K562 (cell line): ENCODE measurements around the gene MBD5. TPM values are rescaled to one million over a fixed set of nuclear protein-coding genes. Genes with fewer than 3 reads are reported as not detected.
A peak's percentile ranks its signal among the peaks of the same experiment; 100 is the strongest.

Experiments
- ATAC-seq: fragments of 200-7000 bp; cut with Tn5 transposase; 3 replicates; pipeline ENCODE4 v1.9.1; 2020; ENCODE audit warnings: moderate library complexity
- BruUV-seq: library from RNA; stranded (reverse); fragments of 400-500 nt; replicated peaks from 2 replicates; lab custom pipeline; 2021; lab: Mats Ljungman, UMichigan
- CTCF ChIA-PET: fragments of 300-600 bp; formaldehyde crosslinking; extraction: SDS; loops from one replicate; lab custom pipeline; 2021; ENCODE audit warnings: low intra/inter-chr PET ratio; lab: Yijun Ruan, JAX
- POLR2A ChIA-PET: fragments of 300-600, 350-650 bp; sonication (Branson Sonifier 250); formaldehyde crosslinking; extraction: SDS; loops from one replicate; lab custom pipeline; 2021; ENCODE audit warnings: antibody characterized with exemption, inconsistent platforms; lab: Yijun Ruan, JAX
- DNase-seq, 4 experiments: peaks; one replicate each; pipeline versions ENCODE4 v3.0.0 to v3.0.0-alpha.2; 2011 to 2018; ENCODE audit warnings: low spot score in 3 of 4, mixed read lengths in 3 of 4; ENCODE audit errors: extremely low read depth in 1 of 4
- FAIRE-seq: peaks from 2 replicates; lab custom pipeline; 2011; peaks lifted over from hg19 to GRCh38; lab: Jason Lieb, UNC
- H2AFZ ChIP-seq: 2 replicates; pipeline ENCODE4 v1.6.0; 2011; ENCODE audit warnings: low read depth, low read length, control low read depth, inconsistent platforms
- H3K27ac ChIP-seq: fragments of 200-600 bp; 3 replicates; pipeline ENCODE4 v1.8.0; 2011; ENCODE audit warnings: low read depth, mild to moderate bottlenecking, control low read depth, inconsistent platforms, low read length, moderate library complexity, mixed read lengths; ENCODE audit errors: extremely low read depth
- H3K27me3 ChIP-seq, 2 experiments: fragments of 300-600 bp in 1 of 2; 2 replicates in 1 of 2; 3 replicates in 1 of 2; pipeline versions ENCODE4 v1.6.0 to v1.8.0; 2011; ENCODE audit warnings: inconsistent platforms in 2 of 2, low read length in 2 of 2, mild to moderate bottlenecking in 1 of 2, mixed read lengths in 1 of 2, moderate library complexity in 1 of 2; ENCODE audit not compliant: control insufficient read depth in 2 of 2, insufficient read depth in 2 of 2
- H3K36me3 ChIP-seq: fragments of 300-600 bp; 3 replicates; pipeline ENCODE4 v1.8.0; 2011; ENCODE audit warnings: mild to moderate bottlenecking, low read length, inconsistent platforms; ENCODE audit not compliant: control insufficient read depth, insufficient read depth
- H3K4me1 ChIP-seq, 2 experiments: fragments of 200-600 bp in 1 of 2; replicated peaks in 1 of 2; 2 replicates in 1 of 2; 3 replicates in 1 of 2; pipeline versions ENCODE4 v1.5.1 to v1.8.0; 2011; ENCODE audit warnings: inconsistent platforms in 2 of 2, low read length in 2 of 2, mild to moderate bottlenecking in 1 of 2, mixed read lengths in 1 of 2, moderate library complexity in 1 of 2; ENCODE audit not compliant: control insufficient read depth in 2 of 2, insufficient read depth in 2 of 2
- H3K4me2 ChIP-seq: 2 replicates; pipeline ENCODE4 v1.6.1; 2011; ENCODE audit warnings: low read length, control low read depth, inconsistent platforms, mixed read lengths; ENCODE audit not compliant: insufficient read depth
- H3K4me3 ChIP-seq: fragments of 200-600 bp; sonication (generic), shearing (Covaris generic); 2 replicates; pipeline ENCODE4 v1.5.1; 2016; ENCODE audit warnings: control low read depth, inconsistent platforms
- H3K79me2 ChIP-seq: fragments of 200-600 bp; 3 replicates; pipeline ENCODE4 v1.8.0; 2011; ENCODE audit warnings: low read length, inconsistent platforms; ENCODE audit not compliant: control insufficient read depth, insufficient read depth
- H3K9ac ChIP-seq, 2 experiments: 2 replicates each; pipeline versions ENCODE4 v1.6.0 to v1.6.1; 2011; ENCODE audit warnings: low read depth in 2 of 2, low read length in 2 of 2, control low read depth in 1 of 2, inconsistent platforms in 1 of 2, mild to moderate bottlenecking in 1 of 2, mixed read lengths in 1 of 2; ENCODE audit not compliant: insufficient read depth in 1 of 2
- H3K9me1 ChIP-seq: one replicate; pipeline ENCODE4 v1.6.0; 2011; ENCODE audit warnings: inconsistent platforms, mild to moderate bottlenecking, low read length, moderate library complexity; ENCODE audit not compliant: control insufficient read depth, insufficient read depth
- H3K9me3 ChIP-seq: replicated peaks from 2 replicates; pipeline ENCODE4 v1.5.1; 2011; ENCODE audit warnings: low read depth, low read length, inconsistent platforms; ENCODE audit not compliant: control insufficient read depth, insufficient read depth
- H4K20me1 ChIP-seq: replicated peaks from 2 replicates; pipeline ENCODE4 v1.6.1; 2011; ENCODE audit warnings: low read length, inconsistent platforms, mixed read lengths; ENCODE audit not compliant: control insufficient read depth, insufficient read depth
- ARID1B ChIP-seq: fragments of 450-650 bp; IDR thresholded peaks from 2 replicates; pipeline ENCODE4 v1.6.1; 2016; ENCODE audit warnings: antibody characterized with exemption, mild to moderate bottlenecking, inconsistent platforms
- BDP1 ChIP-seq: IDR thresholded peaks from 3 replicates; pipeline ENCODE4 v1.6.1; 2011; ENCODE audit not compliant: insufficient read length, insufficient read depth
- BRF1 ChIP-seq: IDR thresholded peaks from 3 replicates; pipeline ENCODE4 v1.6.1; 2011; ENCODE audit warnings: borderline replicate concordance, mild to moderate bottlenecking; ENCODE audit not compliant: insufficient read length; ENCODE audit errors: extremely low read depth
- CEBPG ChIP-seq, 3 experiments: fragments of 200-800 bp in 1 of 3; sonication (Bioruptor generic) in 1 of 3; sonication (generic) in 1 of 3; formaldehyde crosslinking in 1 of 3; IDR thresholded peaks in 2 of 3; conservative IDR thresholded peaks in 1 of 3; 2 replicates each; pipeline versions ENCODE4 v1.6.1 to v1.8.0; 2016 to 2022; ENCODE audit warnings: missing compliant biosample characterization in 2 of 3, missing genetic modification characterization in 2 of 3, mild to moderate bottlenecking in 1 of 3, missing genetic modification reagents in 1 of 3
- ELF1 ChIP-seq: fragments of 200-800 bp; sonication (Bioruptor generic); IDR thresholded peaks from 2 replicates; pipeline ENCODE4 v1.6.1; 2016; ENCODE audit warnings: missing genetic modification characterization, missing compliant biosample characterization
- FOXA1 ChIP-seq: fragments of 450-650 bp; IDR thresholded peaks from 2 replicates; pipeline ENCODE4 v1.6.1; 2016; ENCODE audit warnings: mild to moderate bottlenecking, borderline replicate concordance
- MLX ChIP-seq, 2 experiments: fragments of 450-650 bp in 1 of 2; sonication (generic) in 1 of 2; formaldehyde crosslinking; conservative IDR thresholded peaks; 2 replicates each; pipeline versions ENCODE4 v1.4.0 to v1.8.1; 2020 to 2022; ENCODE audit warnings: mild to moderate bottlenecking in 1 of 2, missing genetic modification reagents in 1 of 2
- NCOA1 ChIP-seq: fragments of 450-650 bp; IDR thresholded peaks from 2 replicates; pipeline ENCODE4 v1.6.1; 2016; ENCODE audit warnings: low read depth
- NR2C2 ChIP-seq, 2 experiments: fragments of 200-800 bp in 1 of 2; sonication (Bioruptor generic) in 1 of 2; sonication (generic) in 1 of 2; formaldehyde crosslinking in 1 of 2; IDR thresholded peaks; 2 replicates each; pipeline versions ENCODE4 v1.6.1 to v1.8.0; 2016 to 2022; ENCODE audit warnings: mild to moderate bottlenecking in 1 of 2, missing compliant biosample characterization in 1 of 2, missing genetic modification characterization in 1 of 2, missing genetic modification reagents in 1 of 2
- PML ChIP-seq: IDR thresholded peaks from 2 replicates; pipeline ENCODE4 v1.6.1; 2012; ENCODE audit warnings: low read length, inconsistent platforms
- RBFOX2 ChIP-seq: fragments of 200-400 bp; formaldehyde crosslinking; IDR thresholded peaks from 2 replicates; pipeline ENCODE4 v1.6.1; 2017; ENCODE audit warnings: low read depth, mild to moderate bottlenecking, low read length, moderate library complexity
- RFX1 ChIP-seq: fragments of 450-650 bp; IDR thresholded peaks from 2 replicates; pipeline ENCODE4 v1.6.1; 2016; ENCODE audit warnings: mild to moderate bottlenecking, moderate library complexity
- SMAD4 ChIP-seq: fragments of 250-450 bp; sonication (Bioruptor Pico); conservative IDR thresholded peaks from 2 replicates; pipeline ENCODE4 v1.8.0; 2021; ENCODE audit warnings: inconsistent platforms, mild to moderate bottlenecking, moderate library complexity
- TCF3 ChIP-seq: sonication (generic); formaldehyde crosslinking; IDR thresholded peaks from 2 replicates; pipeline ENCODE4 v1.4.0; 2020; ENCODE audit warnings: mild to moderate bottlenecking, missing genetic modification reagents
- TCFL5 ChIP-seq: fragments of 250-450 bp; sonication (Bioruptor Pico); conservative IDR thresholded peaks from 2 replicates; pipeline ENCODE4 v1.6.1; 2021; ENCODE audit warnings: mild to moderate bottlenecking, moderate library complexity, matching md5 sums
- TEAD4 ChIP-seq, 2 experiments: sonication (generic) in 1 of 2; formaldehyde crosslinking in 1 of 2; IDR thresholded peaks; 2 replicates each; pipeline versions ENCODE4 v1.6.1 to v1.8.0; 2012 to 2022; ENCODE audit warnings: borderline replicate concordance in 1 of 2, inconsistent platforms in 1 of 2, low read length in 1 of 2, mild to moderate bottlenecking in 1 of 2, missing genetic modification reagents in 1 of 2
- U2AF1 ChIP-seq: fragments of 200-400 bp; formaldehyde crosslinking; optimal IDR thresholded peaks from 2 replicates; pipeline ENCODE3; 2017; ENCODE audit warnings: mild to moderate bottlenecking, low read depth, low read length, moderate library complexity
- ZBTB5 ChIP-seq: fragments of 450-650 bp; IDR thresholded peaks from 2 replicates; pipeline ENCODE4 v1.6.1; 2017; ENCODE audit warnings: antibody characterized with exemption
- ZNF316 ChIP-seq: fragments of 450-650 bp; IDR thresholded peaks from 2 replicates; pipeline ENCODE4 v1.6.1; 2016
- ZNF57 ChIP-seq: fragments of 450-650 bp; formaldehyde crosslinking; IDR thresholded peaks from 2 replicates; pipeline ENCODE4 v1.4.0; 2020; ENCODE audit warnings: mild to moderate bottlenecking, moderate library complexity
- ZNF584 ChIP-seq: fragments of 200-800 bp; sonication (Bioruptor generic); IDR thresholded peaks from 2 replicates; pipeline ENCODE4 v1.6.1; 2016; ENCODE audit warnings: low read depth, mild to moderate bottlenecking, missing genetic modification characterization, missing compliant biosample characterization
- WGBS: fragments of 100-300 bp; shearing (Covaris generic); methylation state at CpG from one replicate; pipeline ENCODE4 v1.1.6; 2016; ENCODE audit warnings: low coverage, mixed read lengths; ENCODE audit not compliant: insufficient coverage; ENCODE audit errors: missing lambda C conversion rate; 5-methylcytosine and 5-hydroxymethylcytosine counted together
- in situ Hi-C: fragments of 300-500 bp; cut with MboI; formaldehyde crosslinking; loops from 4 replicates; pipeline ENCODE4 v1.15.0; 2018; ENCODE audit warnings: inconsistent platforms, mixed read lengths
- intact Hi-C: fragments of 100-400 bp; cut with micrococcal nuclease; formaldehyde crosslinking; loops from 2 replicates; pipeline ENCODE4 v1.14.2; 2022
- polyA plus RNA-seq, 8 experiments: library from polyadenylated mRNA; depleted of rRNA in 4 of 8; stranded (reverse) in 5 of 8; unstranded in 3 of 8; fragments of >200 nt; fragmentation: Nextera tagmentation in 2 of 8; fragmentation: Illumina TruSeq in 1 of 8; extraction: Ambion mirVana in 2 of 8; extraction: Trizol in 1 of 8; gene quantifications; 2 replicates each; pipeline versions ENCODE4 v1.2.1 to v1.2.3, GENCODE V29; 2011 to 2014; ENCODE audit warnings: inconsistent platforms in 1 of 8, missing spikeins in 1 of 8
- total RNA-seq, 7 experiments: library from RNA; depleted of rRNA in 6 of 7; stranded (reverse); fragments of >200 nt in 6 of 7; fragmentation: Illumina TruSeq in 2 of 7; extraction: Trizol in 2 of 7; gene quantifications; 2 replicates each; pipeline versions ENCODE4 v1.2.1 to v1.2.3, GENCODE V29; 2011 to 2021; ENCODE audit warnings: low replicate concordance in 1 of 7

MBD5 gene
- total and polyA plus RNA-seq, 9 of the 15 experiments (the other 6 are each of a cell fraction or from before 2014, with no cell fraction given), result 3.4 to 14.5 (median 9.0) TPM

DNA sequence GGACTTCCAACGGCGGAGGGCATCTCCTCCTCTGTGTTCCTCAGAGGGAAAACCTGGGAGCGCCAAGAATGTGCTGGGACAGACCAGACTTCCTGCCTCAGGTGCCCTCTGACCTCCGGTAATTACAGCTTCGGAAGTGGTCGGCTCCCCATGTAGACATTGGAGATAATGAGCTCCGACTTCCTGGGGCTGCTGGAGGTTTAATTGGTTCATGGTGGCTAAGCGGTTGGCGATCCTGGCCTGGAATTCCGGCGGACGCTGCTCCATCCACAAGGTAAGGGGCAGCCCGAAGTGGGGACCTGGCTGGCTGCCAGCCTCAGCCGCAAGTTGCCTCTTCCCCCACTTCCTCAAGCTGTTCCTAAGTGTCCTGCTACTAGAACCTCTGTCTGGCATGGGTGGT lies 540.5 kb downstream of the MBD5 start:
- H3K36me3 ChIP-seq, result no peaks in the 10 kb centered on the region
- WGBS, result 9% methylated on average over 14 of the region's 14 CpGs
- H3K4me2 ChIP-seq, result no peak overlapping the region; the same call in 1 of the 2 replicates
- H3K4me3 ChIP-seq, result no peak overlapping the region
- intact Hi-C loops (no loop called here), in situ Hi-C loops (no loop called here)
- peaks cover 0 to 18% of the 10 kb centered on the region in 2 experiments; a peak in 2 of 5 replicates for H3K27me3 ChIP-seq
- POLR2A ChIA-PET, result interaction anchor here (0.6 to 0.8 kb wide), 3 partner anchors 10 to 27 kb away, joined by 3 to 4 read pairs (median 3); no protein-coding TSS in a partner anchor
- peaks cover 0 to 4% of the 10 kb centered on the region in 2 experiments; a peak in 2 of 5 replicates for H3K4me1 ChIP-seq
- CTCF ChIA-PET, result no interaction called here
- no peak for FAIRE-seq
- no TSS peak for BruUV-seq
- no peak overlapping the region for H3K27ac ChIP-seq
- H3K9ac ChIP-seq, result no peak overlapping the region
- peak; percentile 69 for ATAC-seq
- no peaks in the 10 kb centered on the region for H3K9me3 ChIP-seq
- peak overlapping the region; percentile 28; the same call in 1 of the 2 replicates for H2AFZ ChIP-seq
- H4K20me1 ChIP-seq, result 0 out of 2 replicates have a peak, but pooled peaks cover under 1% of the 10 kb centered on the region
- no peaks in the 10 kb centered on the region for H3K79me2 ChIP-seq
- no peak for DNase-seq
- no peaks in the 10 kb centered on the region for H3K9me1 ChIP-seq
- peak; percentile 27; the same call in 1 of the 2 replicates for TF ChIP-seq TEAD4 (IDR thresholded peaks at IDR 0.05; ENCODE audit: low read length)
- no peak for TF ChIP-seq TEAD4 (CRISPR knock-in tag; IDR thresholded peaks at IDR 0.05; ENCODE audit: borderline replicate concordance)
- TF ChIP-seq NCOA1, result no peak
- 0 out of 2 replicates have a peak, but pooled peaks have one; percentile 39 for TF ChIP-seq ZNF584 (CRISPR knock-in tag)
- no peak for TF ChIP-seq MLX (CRISPR knock-in tag; conservative IDR thresholded peaks at IDR 0.05)
- no peak for TF ChIP-seq TCFL5 (CRISPR knock-in tag)
- TF ChIP-seq FOXA1, result no peak
- no peak for TF ChIP-seq RBFOX2
- no peak for TF ChIP-seq RFX1
- no peak for TF ChIP-seq ZNF316
- no peak for TF ChIP-seq TCF3 (CRISPR knock-in tag)
- TF ChIP-seq BDP1, result no peak
- TF ChIP-seq PML, result no peak
- no peak for TF ChIP-seq ELF1 (tag)
- no peak for TF ChIP-seq ARID1B
- no peak for TF ChIP-seq U2AF1
- TF ChIP-seq ZNF57 (CRISPR knock-in tag), result no peak
- no peak for TF ChIP-seq CEBPG (CRISPR knock-in tag; IDR thresholded peaks at IDR 0.05)
- TF ChIP-seq CEBPG (tag; conservative IDR thresholded peaks at IDR 0.05 in 1 of 2, IDR thresholded peaks at IDR 0.05 in 1 of 2), result no peak
- no peak for TF ChIP-seq BRF1
- TF ChIP-seq ZBTB5, result no peak
- no peak for TF ChIP-seq NR2C2 (CRISPR knock-in tag; IDR thresholded peaks at IDR 0.05)
- TF ChIP-seq NR2C2 (tag; IDR thresholded peaks at IDR 0.05), result peak; percentile 85
- peak; percentile 67 for TF ChIP-seq SMAD4 (CRISPR knock-in tag)
